GM08714 (cell line): Measurements from ENCODE around the gene CARNS1.

Source experiments
- H3K4me3 ChIP-seq: fragments of 200-500 bp; sonication (Bioruptor generic); 2 replicates; pipeline ENCODE4 v1.5.1; 2014; ENCODE audit warnings: mild to moderate bottlenecking, low read length, inconsistent platforms
- ZNF274 ChIP-seq: IDR thresholded peaks from 2 replicates; pipeline ENCODE4 v1.6.1; 2012; ENCODE audit warnings: mild to moderate bottlenecking, low read depth, low read length

The CARNS1 gene

DNA sequence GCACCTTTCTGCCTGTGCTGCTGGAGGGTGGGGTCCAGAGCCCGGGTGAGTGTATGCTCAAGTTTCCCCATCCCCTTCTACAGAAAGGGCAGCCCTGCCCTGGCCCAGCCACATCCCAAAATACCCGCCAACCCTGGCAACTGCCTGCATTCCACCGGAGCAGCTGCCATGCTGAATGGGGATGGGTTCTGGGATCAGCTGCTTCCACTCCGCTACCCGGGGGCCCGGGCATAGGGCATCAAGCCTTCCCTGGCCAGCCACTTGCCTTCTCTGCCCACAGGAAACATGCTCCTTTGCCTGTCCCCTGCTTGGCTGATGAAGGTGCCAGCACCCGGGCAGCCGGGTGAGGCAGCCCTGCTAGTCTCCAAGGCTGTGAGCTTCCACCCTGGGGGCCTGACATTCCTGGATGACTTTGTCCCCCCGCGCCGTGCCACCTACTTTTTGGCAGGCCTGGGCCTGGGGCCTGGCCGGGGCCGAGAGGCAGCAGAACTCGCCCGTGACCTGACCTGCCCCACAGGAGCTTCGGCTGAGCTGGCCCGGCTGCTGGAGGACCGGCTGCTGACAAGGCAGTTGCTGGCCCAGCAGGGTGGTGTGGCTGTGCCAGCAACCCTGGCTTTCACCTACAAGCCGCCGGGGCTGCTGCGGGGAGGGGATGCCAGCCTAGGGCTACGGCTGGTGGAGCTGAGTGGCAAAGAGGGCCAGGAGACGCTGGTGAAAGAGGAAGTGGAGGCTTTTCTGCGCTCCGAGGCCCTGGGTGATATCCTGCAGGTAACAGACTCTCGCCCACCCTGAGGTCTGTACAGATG lies 3.2 kb downstream of the CARNS1 start:
- H3K4me3 ChIP-seq: no peak overlapping the region

GRCh38 chr11:67419325-67420049 lies 4.0 kb downstream of the CARNS1 start:
- no peak overlapping the region for H3K4me3 ChIP-seq
- TF ChIP-seq ZNF274: no peak

More for the DNA sequence above, 3.2 kb downstream of the CARNS1 start:
- TF ChIP-seq ZNF274: no peak

- H3K4me3 ChIP-seq: peak overlapping the region; percentile 66; the same call in 1 of the 2 replicates
- TF ChIP-seq ZNF274: no peak
Measured at GRCh38 chr11:67420147-67420645, 4.7 kb downstream of the CARNS1 start.

- no peak for TF ChIP-seq ZNF274
- peak overlapping the region; percentile 66; the same call in 1 of the 2 replicates for H3K4me3 ChIP-seq
Measured at GRCh38 chr11:67420646-67421429, 5.4 kb downstream of the CARNS1 start.

DNA sequence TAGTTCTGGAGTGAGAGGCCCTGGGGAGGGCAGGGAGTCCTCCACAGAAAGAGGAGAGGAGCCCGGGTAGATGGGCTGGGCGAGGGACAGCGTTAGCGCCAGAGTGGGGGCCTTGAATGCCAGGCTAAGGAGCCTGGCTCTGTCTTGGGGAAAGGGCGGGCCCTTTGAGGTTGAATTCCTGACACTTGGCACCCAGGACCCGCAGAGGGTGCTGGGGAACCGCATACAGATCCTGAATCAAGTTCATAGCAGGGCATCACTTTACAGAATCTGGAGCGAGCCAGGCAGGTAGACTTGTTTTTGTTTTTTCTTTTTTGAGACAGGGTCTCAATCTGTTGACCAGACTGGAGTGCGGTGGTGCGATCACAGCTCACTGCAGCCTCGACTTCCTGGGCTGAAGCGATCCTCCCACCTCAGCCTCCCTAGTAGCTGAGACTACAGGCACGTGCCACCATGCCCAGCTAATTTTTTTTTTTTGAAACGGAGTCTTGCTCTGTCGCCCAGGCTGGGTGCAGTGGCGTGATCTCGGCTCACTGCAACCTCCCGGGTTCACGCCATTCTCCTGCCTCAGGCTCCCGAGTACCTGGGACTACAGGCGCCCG lies 6.1 kb downstream of the CARNS1 start:
- no peak for TF ChIP-seq ZNF274
- H3K4me3 ChIP-seq: no peak overlapping the region

- TF ChIP-seq ZNF274: no peak
- H3K4me3 ChIP-seq: no peak overlapping the region
Measured at GRCh38 chr11:67422891-67423290, 7.4 kb downstream of the CARNS1 start.

- TF ChIP-seq ZNF274: no peak
- H3K4me3 ChIP-seq: no peak overlapping the region
Measured at GRCh38 chr11:67423466-67423865, 8.0 kb downstream of the CARNS1 start.

DNA sequence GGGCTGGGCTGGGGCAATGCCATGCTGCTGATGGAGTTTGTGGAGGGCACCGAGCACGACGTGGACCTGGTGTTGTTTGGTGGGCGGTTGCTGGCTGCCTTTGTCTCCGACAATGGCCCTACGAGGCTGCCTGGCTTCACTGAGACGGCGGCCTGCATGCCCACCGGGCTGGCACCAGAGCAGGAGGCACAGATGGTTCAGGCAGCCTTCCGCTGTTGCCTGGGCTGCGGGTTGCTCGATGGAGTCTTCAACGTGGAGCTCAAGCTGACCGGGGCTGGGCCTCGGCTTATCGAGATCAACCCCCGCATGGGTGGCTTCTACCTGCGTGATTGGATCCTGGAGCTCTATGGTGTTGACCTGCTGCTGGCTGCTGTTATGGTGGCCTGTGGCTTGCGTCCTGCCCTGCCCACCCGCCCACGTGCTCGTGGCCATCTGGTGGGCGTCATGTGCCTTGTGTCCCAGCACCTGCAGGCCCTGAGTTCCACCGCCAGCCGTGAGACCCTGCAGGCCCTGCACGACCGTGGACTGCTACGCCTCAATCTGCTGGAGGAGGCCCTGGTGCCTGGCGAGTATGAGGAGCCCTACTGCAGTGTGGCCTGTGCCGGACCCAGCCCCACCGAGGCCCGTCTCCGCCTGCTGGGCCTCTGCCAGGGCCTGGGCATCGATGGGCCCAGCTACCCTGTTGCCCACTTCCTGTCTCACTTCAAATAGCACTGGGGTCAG lies 8.6 kb downstream of the CARNS1 start:
- TF ChIP-seq ZNF274: no peak
- no peak overlapping the region for H3K4me3 ChIP-seq

GRCh38 chr11:67427364-67427859 lies 11.9 kb downstream of the CARNS1 start:
- peak overlapping the region; percentile 93; the same call in 1 of the 2 replicates for H3K4me3 ChIP-seq

DNA sequence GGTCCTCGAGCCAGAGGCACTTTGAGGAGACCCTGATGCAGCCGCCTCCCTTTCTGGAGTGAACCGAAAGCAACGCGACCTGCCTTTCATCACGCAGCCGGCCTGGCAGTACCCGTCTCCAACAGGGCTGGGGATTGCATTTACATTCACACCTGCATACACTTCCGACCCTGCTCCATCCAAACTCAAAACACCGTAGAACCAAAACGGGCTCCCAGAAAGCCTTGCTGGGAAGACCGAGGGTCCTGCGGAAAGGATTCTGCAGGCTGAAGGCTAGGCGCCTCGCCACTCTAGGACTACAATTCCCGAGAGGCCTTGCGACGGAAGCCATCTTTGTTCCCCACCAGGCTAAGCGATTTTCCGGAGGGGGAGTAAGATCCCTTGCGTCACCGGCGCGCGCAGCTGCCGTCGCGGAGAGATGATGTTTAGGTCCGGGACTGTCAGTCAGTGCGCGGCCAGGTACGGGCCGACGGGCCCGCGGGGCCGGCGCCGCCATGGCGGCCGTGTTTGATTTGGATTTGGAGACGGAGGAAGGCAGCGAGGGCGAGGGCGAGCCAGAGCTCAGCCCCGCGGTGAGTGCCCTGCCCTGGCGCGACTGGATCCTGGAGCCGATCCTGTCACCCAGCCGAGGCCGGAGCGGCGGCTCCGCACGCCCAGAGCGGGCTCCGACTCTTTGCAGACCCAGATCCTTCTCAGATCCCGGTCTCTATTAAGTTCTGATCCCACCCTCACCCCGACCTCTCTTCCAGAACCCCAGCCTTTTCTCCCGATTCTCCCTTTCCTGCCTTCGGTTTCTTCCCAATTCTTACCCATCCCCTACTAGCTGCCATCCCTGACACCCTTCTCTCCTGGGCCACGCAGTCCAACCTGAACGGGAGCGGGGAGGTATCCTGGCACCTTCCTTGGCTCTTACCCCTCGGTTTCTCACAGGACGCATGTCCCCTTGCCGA lies 12.8 kb downstream of the CARNS1 start, which contains the start of gene RPS6KB2:
TSS of gene RPS6KB2 (plus strand) at position 443 of the 950 bp plus-strand sequence. CDS start at position 495, 52 bp downstream.
- peak within 1 kb of the TSS; percentile 93 for H3K4me3 ChIP-seq
- TF ChIP-seq ZNF274: no peak

GRCh38 chr11:67429038-67429668 lies 13.7 kb downstream of the CARNS1 start:
- no peak for TF ChIP-seq ZNF274

GRCh38 chr11:67429722-67430121 lies 14.2 kb downstream of the CARNS1 start:
- H3K4me3 ChIP-seq: no peak overlapping the region; the same call in 1 of the 2 replicates

More at GRCh38 chr11:67429038-67429668, 13.7 kb downstream of the CARNS1 start:
- peak overlapping the region; percentile 93 for H3K4me3 ChIP-seq

More at GRCh38 chr11:67429722-67430121, 14.2 kb downstream of the CARNS1 start:
- TF ChIP-seq ZNF274: no peak
